Pancreas (tissue), 10 donors: ENCODE measurements around the gene LYZ. TPM values are rescaled to one million over a fixed set of nuclear protein-coding genes. Genes with fewer than 3 reads are reported as not detected.

Experiments
- ATAC-seq, 4 donors: fragments of 200-7000 bp; cut with Tn5 transposase; one replicate each; pipeline versions ENCODE4 v1.8.0 to v1.9.1; 2020; ENCODE audit warnings: mild to moderate bottlenecking in 4 of 4, moderate library complexity in 4 of 4
- DNase-seq, 6 donors: peaks; one replicate each; pipeline ENCODE4 v3.0.0-alpha.2; 2020
- FAIRE-seq: peaks from 2 replicates; lab custom pipeline; 2012; peaks lifted over from hg19 to GRCh38; lab: Jason Lieb, UNC
- H3K27ac ChIP-seq, 4 donors: fragments of 200-600 bp; sonication (generic); 1 replicate in 3 of 4; 2 replicates in 1 of 4; pipeline versions ENCODE4 v1.5.0 to v1.8.0; 2020
- H3K27me3 ChIP-seq, 4 donors: fragments of 200-600 bp; one replicate each; pipeline ENCODE4 v1.8.0; 2021
- H3K36me3 ChIP-seq, 3 donors: fragments of 200-600 bp; sonication (generic) in 1 of 3; one replicate each; pipeline versions ENCODE4 v1.5.0 to v1.8.0; 2020 to 2021
- H3K4me1 ChIP-seq, 3 donors: fragments of 200-600 bp; one replicate each; pipeline ENCODE4 v1.8.0; 2021
- H3K4me3 ChIP-seq, 4 donors: fragments of 200-600 bp; sonication (generic) in 2 of 4; one replicate each; pipeline versions ENCODE4 v1.5.0 to v1.8.0; 2020 to 2021
- H3K9me3 ChIP-seq, 4 donors: fragments of 200-600 bp; one replicate each; pipeline ENCODE4 v1.8.0; 2021
- WGBS, 2 donors: extraction: QIAGEN DNeasy Blood & Tissue Kit; methylation state at CpG; one replicate each; pipeline ENCODE4 v1.1.7; 2013; 5-methylcytosine and 5-hydroxymethylcytosine counted together
- intact Hi-C, 3 donors: fragments of 100-400 bp; cut with DNase I; formaldehyde crosslinking; loops; one replicate each; pipeline versions ENCODE4 v1.11.1 to v1.14.2; 2022
- polyA plus RNA-seq, 2 donors: library from polyadenylated mRNA; stranded (reverse); fragments of 200-250 nt; gene quantifications; one replicate each; pipeline ENCODE4 v1.2.3, GENCODE V29; 2013
- total RNA-seq, 6 donors: library from RNA; stranded (reverse); fragmentation: NEBNext Ultra II Directional in 4 of 6; extraction: Animal tissue kit (Norgen Biotek cat#: 25700) in 4 of 6; gene quantifications; one replicate each; pipeline versions ENCODE4 v1.2.1 to v1.2.4, GENCODE V29; 2021 to 2023
- TF ChIP-seq, protein P1 (sequence below), 4 donors: fragments of 200-600 bp; sonication (generic) in 3 of 4; IDR thresholded peaks; one replicate each; pipeline versions ENCODE4 v1.5.0 to v1.8.0; 2021; ENCODE audit warnings: antibody characterized with exemption in 4 of 4
- donor health status: healthy with polysubstance abuse.
- donor health status: DM: no; HTN: no; CAD: no; lungs with moderate emphysema.
- donor health status: DM: no; HTN: no; CAD: no.
- donor health status: control.
- donor health status: control.
- donor health status: Bipolar disorder and iron deficiency.
- donor health status: DM: yes; HTN: yes; CAD: no.
- donor health status: DM: no; HTN: no; CAD: no.
- donor health status: DM: no; HTN: no; CAD: no.
- donor health status: DM: yes; HTN: yes; CAD: no.

LYZ gene
- total and polyA plus RNA-seq, 8 donors, result 10.1 to 591 (median 31.8) TPM

DNA sequence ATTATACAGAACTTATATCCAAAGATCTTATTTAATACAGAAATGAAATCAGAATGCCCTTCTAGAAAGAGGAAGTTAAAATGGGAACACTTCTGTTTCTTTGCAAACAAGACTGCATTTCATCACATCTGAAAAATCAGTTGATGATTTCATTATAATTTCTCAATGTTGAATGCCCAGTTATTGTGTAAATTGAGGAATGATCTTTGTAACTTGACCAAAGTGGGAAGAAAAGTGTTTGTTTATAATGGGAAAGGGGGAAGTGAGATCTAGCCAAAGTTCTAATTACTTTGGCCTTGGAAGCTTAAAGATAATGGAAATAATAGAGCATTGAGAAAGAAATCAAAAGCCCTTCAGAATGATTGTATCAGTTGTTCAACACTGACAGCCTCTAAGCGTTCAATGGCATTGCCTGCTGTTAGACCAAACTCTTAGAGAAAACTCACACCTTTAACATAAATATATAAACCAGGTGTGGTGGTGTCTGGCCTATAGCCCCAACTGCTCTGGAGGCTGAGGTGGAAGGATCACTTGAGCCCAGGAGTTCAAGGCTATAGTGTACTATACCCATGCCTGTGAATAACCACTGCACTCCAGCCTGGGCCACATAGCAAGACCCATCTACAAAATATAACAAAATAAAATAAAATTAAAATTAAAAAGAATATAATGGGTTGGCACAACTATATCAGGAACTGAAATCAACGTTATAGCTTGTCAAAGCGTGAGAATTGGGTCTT is 9.9 kb upstream of the LYZ start:
- ATAC-seq, result peak in 2 of 4 donors; percentile 5 to 17
- no peaks in the 10 kb centered on the region for H3K27me3 ChIP-seq
- DNase-seq, result no peak
- no peaks in the 10 kb centered on the region for H3K36me3 ChIP-seq
- H3K4me3 ChIP-seq, result no peak overlapping the region
- H3K4me1 ChIP-seq, result peaks cover 53 to 75% (median 74%) of the 10 kb centered on the region in 3 donors
- FAIRE-seq, result no peak
- peak overlapping the region in 2 of 4 donors; percentile 79 to 93 for H3K27ac ChIP-seq
- TF ChIP-seq, protein P1, sequence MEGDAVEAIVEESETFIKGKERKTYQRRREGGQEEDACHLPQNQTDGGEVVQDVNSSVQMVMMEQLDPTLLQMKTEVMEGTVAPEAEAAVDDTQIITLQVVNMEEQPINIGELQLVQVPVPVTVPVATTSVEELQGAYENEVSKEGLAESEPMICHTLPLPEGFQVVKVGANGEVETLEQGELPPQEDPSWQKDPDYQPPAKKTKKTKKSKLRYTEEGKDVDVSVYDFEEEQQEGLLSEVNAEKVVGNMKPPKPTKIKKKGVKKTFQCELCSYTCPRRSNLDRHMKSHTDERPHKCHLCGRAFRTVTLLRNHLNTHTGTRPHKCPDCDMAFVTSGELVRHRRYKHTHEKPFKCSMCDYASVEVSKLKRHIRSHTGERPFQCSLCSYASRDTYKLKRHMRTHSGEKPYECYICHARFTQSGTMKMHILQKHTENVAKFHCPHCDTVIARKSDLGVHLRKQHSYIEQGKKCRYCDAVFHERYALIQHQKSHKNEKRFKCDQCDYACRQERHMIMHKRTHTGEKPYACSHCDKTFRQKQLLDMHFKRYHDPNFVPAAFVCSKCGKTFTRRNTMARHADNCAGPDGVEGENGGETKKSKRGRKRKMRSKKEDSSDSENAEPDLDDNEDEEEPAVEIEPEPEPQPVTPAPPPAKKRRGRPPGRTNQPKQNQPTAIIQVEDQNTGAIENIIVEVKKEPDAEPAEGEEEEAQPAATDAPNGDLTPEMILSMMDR (IDR thresholded peaks at IDR 0.05), result no peak
- no peaks in the 10 kb centered on the region for H3K9me3 ChIP-seq
- intact Hi-C loops, result no loop called here
- 64% methylated on average over 3 of the region's 3 CpGs for WGBS, 2 donors

GRCh38 chr12:69338936-69339335 is 9.2 kb upstream of the LYZ start:
- no peak for FAIRE-seq

GRCh38 chr12:69339999-69340398 is 8.2 kb upstream of the LYZ start:
- Histone ChIP-seq H3K9me3 (no peaks in the 10 kb centered on the region), H3K4me1 (peaks cover 63 to 80% (median 79%) of the 10 kb centered on the region in 3 donors), H3K27me3 (no peaks in the 10 kb centered on the region), H3K27ac (peak overlapping the region; percentile 29 to 93 (median 72)), H3K4me3 (no peak overlapping the region), H3K36me3 (no peaks in the 10 kb centered on the region)
- DNase-seq (peak in 3 of 6 donors; percentile 35 to 54 (median 49)), ATAC-seq (peak; percentile 68 to 85 (median 78)), FAIRE-seq (no peak)
- intact Hi-C loops, result no loop called here
- TF ChIP-seq, protein P1 (IDR thresholded peaks at IDR 0.05), result no peak
- 18 to 25% methylated on average over 2 of the region's 2 CpGs for WGBS, 2 donors

More at GRCh38 chr12:69338936-69339335, 9.2 kb upstream of the LYZ start:
- DNase-seq (no peak), ATAC-seq (no peak)
- H3K27me3 ChIP-seq, result no peaks in the 10 kb centered on the region
- TF ChIP-seq, protein P1 (IDR thresholded peaks at IDR 0.05), result no peak
- H3K27ac ChIP-seq, result peak overlapping the region in 3 of 4 donors; percentile 66 to 93 (median 79)
- intact Hi-C loops, result no loop called here
- H3K36me3 ChIP-seq, result no peaks in the 10 kb centered on the region
- H3K4me1 ChIP-seq, result peaks cover 52 to 75% (median 74%) of the 10 kb centered on the region in 3 donors
- H3K9me3 ChIP-seq, result no peaks in the 10 kb centered on the region
- no peak overlapping the region for H3K4me3 ChIP-seq

DNA sequence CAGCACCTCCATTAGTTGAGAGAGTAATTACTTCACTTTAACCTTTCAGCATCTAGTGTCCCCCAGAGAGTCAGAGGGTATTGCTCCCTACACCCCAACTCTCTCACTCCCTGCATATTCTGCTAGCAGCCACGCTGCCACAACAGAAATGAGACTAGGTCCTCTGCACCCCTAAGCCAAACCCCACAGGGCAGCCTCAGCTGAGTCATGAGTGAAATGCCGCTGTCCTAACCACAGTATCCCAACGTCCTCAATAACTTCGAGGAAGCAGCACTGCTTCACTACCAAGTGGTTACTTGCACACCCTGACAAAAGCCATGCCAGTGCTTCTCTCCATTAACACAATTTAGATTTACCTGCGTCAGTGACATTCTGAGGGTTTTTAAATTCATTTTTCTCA is 6.9 kb upstream of the LYZ start:
- H3K27me3 ChIP-seq, result no peaks in the 10 kb centered on the region
- peak overlapping the region; percentile 29 to 93 (median 72) for H3K27ac ChIP-seq
- H3K9me3 ChIP-seq, result no peaks in the 10 kb centered on the region
- peaks cover 69 to 90% (median 90%) of the 10 kb centered on the region in 3 donors for H3K4me1 ChIP-seq
- no peak for DNase-seq
- 65 to 70% methylated on average over 5 of the region's 5 CpGs for WGBS, 2 donors
- ATAC-seq, result peak in 3 of 4 donors; percentile 6 to 27 (median 13)
- H3K36me3 ChIP-seq, result no peaks in the 10 kb centered on the region
- FAIRE-seq, result no peak
- intact Hi-C loops, result no loop called here
- no peak overlapping the region for H3K4me3 ChIP-seq
- TF ChIP-seq, protein P1 (IDR thresholded peaks at IDR 0.05), result no peak

DNA sequence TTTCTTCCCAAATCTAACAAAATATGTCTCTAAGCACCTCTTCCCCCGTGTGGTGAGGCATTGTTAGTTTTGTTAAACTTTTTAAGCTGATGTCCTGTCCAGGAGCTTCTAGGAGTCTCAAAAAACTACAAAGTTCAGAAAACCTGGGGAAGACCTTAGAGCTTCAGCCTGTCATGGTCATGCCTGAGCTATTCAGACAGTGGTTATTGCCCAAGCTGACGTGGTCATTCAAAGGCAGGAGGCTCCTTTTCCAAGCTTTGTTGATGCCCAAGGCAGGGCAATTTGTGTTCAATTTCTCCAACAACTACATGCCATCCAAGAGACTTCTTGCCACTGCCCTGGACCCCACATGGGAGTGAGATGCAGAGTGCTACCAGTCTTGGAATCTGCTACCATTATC is 5.8 kb upstream of the LYZ start:
- WGBS, 2 donors, result 69 to 81% methylated on average over 2 of the region's 2 CpGs
- TF ChIP-seq, protein P1 (IDR thresholded peaks at IDR 0.05), result no peak

More for the DNA sequence above, 5.8 kb upstream of the LYZ start:
- Histone ChIP-seq H3K4me3 (no peak overlapping the region), H3K27ac (peak overlapping the region in 3 of 4 donors; percentile 66 to 93 (median 79)), H3K4me1 (peaks cover 65 to 96% (median 92%) of the 10 kb centered on the region in 3 donors), H3K27me3 (no peaks in the 10 kb centered on the region), H3K36me3 (no peaks in the 10 kb centered on the region), H3K9me3 (no peaks in the 10 kb centered on the region)
- ATAC-seq (no peak), DNase-seq (no peak), FAIRE-seq (no peak)
- intact Hi-C loops, result no loop called here
